Activated CD4-positive, CD25-positive, alpha-beta regulatory T cell treated with anti-CD3 and anti-CD28 coated beads, Interleukin-2, amount 50 U/mL, for 24 hours (primary cell): ENCODE results near the gene KLF6.
"Not testable (repeated sequence)": the region's sequence is repeated elsewhere in the genome, so short reads cannot be mapped to it uniquely, and the experiment has no call there.

Experiments used
- ATAC-seq, 2 donors: fragments of 150-1000 bp; cut with Tn5 transposase; one replicate each; pipeline ENCODE4 v1.10.0; 2021; ENCODE audit warnings: mild to moderate bottlenecking in 1 of 2, moderate library complexity in 1 of 2

KLF6 gene

DNA sequence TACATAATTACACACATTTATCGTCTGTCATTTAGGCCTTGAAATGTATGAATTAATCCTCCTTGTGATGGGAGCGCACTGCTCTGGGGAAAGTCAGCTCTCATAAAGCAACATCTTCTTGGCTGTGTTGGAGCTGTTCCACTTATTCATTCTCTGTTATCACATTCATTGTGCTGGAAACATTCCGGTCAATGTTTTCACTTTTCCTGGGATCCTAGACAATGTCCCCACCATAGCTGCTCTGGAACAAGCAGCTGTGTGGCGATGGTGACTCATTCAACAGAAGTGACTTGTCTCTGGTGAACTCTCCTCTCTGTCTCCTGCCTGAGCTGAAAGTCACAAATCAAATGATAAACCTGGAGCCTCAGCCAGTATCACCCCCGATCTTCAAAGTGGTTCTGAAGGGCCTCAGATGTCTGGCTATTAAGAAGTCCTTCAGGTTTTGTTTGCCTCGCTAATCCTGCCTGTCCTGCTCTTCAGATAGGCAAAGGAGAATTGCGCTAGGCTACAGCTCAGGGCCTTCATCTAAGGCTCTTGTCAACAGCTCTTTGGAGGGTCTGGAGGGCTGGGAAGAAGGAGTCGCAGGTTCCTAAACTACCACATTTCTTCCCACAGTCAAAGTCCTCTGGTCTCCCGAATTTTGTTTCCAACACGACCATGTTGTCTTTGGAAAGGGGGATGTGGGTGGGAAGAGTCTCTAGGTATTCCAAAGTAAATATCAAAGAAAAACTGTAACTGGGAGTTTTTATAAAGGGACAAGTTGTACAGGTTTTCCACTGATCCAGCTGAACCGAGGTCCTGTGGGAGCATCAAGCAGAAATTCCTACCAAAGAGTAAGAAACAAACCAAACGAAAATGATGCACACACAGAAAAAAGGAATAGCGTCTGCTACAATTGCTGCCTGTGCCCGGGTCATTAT lies 29.3 kb downstream of the KLF6 start:
- peak in 1 of 2 donors; percentile 12 for ATAC-seq

- ATAC-seq, result peak; percentile 53 to 59
Measured at GRCh38 chr10:3754727-3755439, 30.1 kb downstream of the KLF6 start.

DNA sequence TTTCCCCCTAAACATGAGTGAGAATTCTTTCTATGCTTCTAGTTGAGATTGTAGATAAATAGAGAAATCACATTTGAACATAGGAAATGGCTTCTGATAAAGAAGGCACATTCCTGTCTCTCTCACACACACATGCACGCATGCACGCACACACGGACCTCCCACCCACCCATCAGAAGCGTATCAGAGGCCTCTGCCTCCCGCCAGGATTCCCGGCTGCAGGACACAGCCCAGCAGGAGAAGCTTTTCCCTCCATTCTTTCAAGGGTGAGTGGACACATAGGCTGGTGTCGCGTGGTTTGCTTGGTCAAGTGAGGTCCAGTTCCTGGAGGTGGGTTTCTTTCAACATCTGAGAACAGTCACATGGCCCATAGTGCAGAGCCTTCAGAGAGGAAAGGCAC lies 34.2 kb downstream of the KLF6 start:
- no peak for ATAC-seq

GRCh38 chr10:3750006-3750816 lies 34.8 kb downstream of the KLF6 start:
- no peak for ATAC-seq

- ATAC-seq, result no peak
Measured at GRCh38 chr10:3749600-3749999, 35.4 kb downstream of the KLF6 start.

GRCh38 chr10:3749011-3749410 lies 36.0 kb downstream of the KLF6 start:
- ATAC-seq, result no peak

DNA sequence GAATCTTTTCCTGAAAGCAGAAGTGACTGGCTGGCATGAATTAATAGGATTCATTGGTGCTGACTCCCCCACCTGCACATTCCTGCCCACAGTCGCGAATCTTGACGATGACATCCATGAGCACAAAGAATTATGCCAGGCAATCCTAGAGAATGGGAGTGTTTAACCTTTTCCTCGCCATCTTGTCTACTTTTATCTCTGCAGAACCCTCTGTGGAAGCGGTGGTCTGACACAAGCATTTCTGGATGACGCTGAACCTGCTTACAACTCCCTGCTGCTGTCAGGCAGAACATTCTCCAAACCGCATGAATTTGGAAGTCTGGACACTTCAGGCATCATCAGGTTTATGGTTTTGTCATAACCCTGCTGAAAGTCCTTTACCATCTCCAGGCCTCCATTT lies 36.5 kb downstream of the KLF6 start:
- no peak for ATAC-seq

- no peak for ATAC-seq
Measured at GRCh38 chr10:3747984-3748383, 37.0 kb downstream of the KLF6 start.

DNA sequence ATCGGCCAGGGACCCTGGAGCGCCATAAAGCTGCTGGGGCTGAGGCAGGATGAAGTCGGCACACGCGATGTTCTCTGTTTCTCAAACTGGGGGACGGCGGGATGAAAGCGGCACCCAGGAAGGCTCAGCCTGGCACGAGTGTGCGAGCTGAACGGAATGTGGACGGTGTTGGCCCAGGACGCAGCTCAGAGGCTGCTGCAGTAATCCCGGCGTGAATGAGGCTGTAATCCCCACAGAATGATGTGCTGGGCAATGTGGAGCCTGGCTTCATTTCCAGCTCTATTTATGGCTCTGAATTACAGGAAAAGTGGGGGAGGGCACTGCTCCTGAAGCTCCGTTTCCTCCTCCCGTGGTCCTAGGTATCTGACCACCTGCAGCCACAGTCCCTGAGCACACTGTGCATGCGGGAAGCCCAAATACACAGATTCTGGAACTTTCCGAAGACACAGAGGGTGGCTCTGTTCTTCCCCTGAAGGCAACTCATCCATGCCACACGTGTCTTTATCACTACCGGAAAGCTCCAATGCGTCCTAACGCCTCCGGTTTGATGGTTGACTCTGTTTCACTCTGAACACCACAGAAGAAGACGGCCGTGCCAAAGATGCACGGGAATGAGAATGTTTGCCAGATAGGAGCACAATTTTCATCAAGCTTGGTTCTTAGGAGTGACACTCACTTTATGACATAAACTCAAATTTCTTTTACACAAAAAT lies 37.6 kb downstream of the KLF6 start:
- no peak for ATAC-seq

- ATAC-seq, result no peak
Measured at GRCh38 chr10:3746634-3747033, 38.4 kb downstream of the KLF6 start.

- no peak for ATAC-seq
Measured at GRCh38 chr10:3745521-3745920, 39.5 kb downstream of the KLF6 start.

GRCh38 chr10:3741688-3742461 lies 43.1 kb downstream of the KLF6 start:
- ATAC-seq, result no peak

DNA sequence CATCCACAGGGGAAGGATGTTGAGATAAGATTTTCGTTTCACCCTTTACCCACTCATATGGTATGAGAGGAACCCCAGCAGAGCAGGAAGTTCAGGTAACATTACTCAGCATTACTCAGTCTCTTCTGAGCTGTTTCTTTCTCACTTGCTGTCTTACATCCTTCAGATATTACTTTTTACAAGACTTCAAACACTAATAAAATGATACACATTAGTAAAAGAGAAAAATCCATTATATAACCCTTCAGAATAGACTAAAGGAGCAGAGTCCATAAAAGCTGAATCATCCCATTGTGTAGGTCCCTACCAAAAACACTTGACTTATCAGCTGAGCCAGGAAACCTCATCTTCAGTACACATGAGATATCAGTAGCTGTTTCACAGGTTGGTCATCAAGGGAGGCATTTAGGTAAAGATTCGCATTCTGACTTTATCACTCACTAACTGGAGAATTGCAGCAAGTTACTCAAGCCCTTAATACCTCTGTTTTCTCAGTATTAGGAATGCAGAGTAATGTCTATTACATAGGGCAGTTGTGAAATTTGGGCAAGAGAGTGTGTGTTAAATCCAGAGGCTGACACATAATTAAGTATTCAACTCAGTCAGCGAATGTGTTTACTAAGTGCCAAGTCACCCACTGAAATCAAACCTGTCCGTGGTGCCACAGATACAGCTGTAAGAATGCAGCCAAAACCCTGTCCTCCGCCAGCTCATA lies 44.7 kb downstream of the KLF6 start:
- peak; percentile 82 to 87 for ATAC-seq

DNA sequence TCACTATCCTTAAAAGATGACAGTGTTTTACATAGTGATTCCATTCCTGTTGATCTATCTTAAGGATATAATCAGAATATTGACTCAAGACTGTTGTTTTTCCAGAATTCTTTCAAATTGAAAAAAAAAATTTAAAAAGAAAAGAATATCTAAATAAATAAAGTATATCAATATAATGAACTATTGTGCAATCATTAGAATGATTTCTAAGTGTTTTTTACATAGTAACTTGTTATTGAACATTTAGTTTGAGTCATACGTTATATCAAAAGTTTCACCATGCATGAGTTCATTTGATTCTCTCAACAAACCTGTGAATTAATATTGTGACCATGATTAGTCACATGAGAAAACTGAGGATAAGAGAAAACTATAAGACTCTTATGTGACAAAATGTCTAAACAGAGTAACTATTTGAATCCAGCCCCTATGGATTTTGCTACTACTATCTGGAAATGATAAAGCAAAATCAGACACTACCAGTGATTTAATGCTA lies 46.1 kb downstream of the KLF6 start:
- ATAC-seq, result no peak

GRCh38 chr10:3737864-3738263 lies 47.1 kb downstream of the KLF6 start:
- ATAC-seq, result no peak

- ATAC-seq, result no peak
Measured at GRCh38 chr10:3735175-3735574, 49.8 kb downstream of the KLF6 start.

GRCh38 chr10:3734111-3734510 lies 50.9 kb downstream of the KLF6 start:
- ATAC-seq, result peak in 1 of 2 donors; percentile 6

DNA sequence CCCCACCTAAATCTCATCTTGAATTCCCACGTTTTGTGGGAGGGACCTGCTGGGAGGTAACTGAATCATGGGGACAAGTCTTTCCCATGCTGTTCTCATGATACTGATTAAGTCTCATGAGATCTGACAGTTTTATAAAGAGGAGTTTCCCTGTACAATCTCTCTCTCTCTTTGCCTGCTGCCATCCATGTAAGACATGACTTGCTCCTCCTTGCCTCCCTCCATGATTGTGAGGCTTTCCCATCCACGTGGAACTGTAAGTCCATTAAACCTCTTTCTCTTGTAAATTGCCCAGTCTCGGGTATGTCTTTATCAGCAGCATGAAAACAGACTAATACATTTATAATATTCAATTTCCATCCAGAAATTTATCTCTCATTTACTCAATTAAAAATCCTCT lies 52.8 kb downstream of the KLF6 start:
- not testable (repeated sequence) for ATAC-seq

- no peak for ATAC-seq
Measured at GRCh38 chr10:3729397-3729976, 55.5 kb downstream of the KLF6 start.

- no peak for ATAC-seq
Measured at GRCh38 chr10:3728563-3728962, 56.4 kb downstream of the KLF6 start.
